NCI-H69 (cell line): ENCODE measurements around the gene DRG2.
A peak's percentile ranks its signal among the peaks of the same experiment; 100 is the strongest.

Source experiments
- DNase-seq: peaks from one replicate; lab custom pipeline; 2025; lab: John Stamatoyannopoulos, UW

Gene DRG2

GRCh38 chr17:18116078-18116477 is 28.3 kb downstream of the DRG2 start:
- DNase-seq: no peak

- no peak for DNase-seq
Observed at GRCh38 chr17:18117533-18117932, 29.8 kb downstream of the DRG2 start.

DNA sequence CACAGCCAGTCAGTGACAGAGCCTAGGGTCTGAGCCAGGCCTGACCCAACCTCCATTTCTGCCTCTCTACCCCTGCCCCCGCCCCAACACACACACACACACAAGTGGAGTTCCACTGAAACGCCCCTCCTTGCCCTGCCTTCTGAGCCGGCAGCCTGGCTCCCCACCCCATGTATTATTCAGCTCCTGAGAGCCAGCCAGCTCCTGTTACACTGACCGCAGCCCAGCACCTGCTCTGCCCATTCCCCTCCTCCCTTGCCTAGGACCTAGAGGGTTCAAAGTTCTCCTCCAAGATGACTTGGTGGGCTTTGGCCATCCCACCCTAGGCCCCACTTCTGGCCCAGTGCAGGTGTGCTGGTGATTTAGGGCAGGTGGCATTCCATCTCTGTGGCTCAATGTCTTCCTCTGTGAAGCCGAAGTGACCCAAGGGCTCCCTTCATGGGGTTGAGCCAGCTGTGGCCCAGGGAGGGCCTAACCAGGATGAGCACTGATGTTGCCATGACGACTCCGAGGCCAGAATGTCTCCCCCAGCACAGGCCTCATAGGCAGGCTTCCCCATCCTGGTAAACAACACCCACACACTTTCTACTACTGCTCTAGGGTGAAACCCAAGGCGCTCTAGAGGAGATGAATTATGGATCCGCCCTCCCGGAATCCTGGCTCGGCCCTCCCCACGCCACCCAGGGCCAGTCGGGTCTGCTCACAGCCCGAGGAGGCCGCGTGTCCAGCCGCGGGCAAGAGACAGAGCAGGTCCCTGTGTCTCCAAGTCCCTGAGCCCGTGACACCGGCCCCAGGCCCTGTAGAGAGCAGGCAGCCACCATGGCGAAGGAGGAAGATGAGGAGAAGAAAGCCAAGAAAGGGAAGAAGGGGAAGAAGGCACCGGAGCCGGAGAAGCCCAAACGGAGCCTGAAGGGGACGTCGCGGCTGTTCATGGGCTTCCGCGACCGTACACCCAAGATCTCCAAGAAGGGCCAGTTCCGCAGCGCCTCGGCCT is 30.5 kb downstream of the DRG2 start:
- no peak for DNase-seq

DNA sequence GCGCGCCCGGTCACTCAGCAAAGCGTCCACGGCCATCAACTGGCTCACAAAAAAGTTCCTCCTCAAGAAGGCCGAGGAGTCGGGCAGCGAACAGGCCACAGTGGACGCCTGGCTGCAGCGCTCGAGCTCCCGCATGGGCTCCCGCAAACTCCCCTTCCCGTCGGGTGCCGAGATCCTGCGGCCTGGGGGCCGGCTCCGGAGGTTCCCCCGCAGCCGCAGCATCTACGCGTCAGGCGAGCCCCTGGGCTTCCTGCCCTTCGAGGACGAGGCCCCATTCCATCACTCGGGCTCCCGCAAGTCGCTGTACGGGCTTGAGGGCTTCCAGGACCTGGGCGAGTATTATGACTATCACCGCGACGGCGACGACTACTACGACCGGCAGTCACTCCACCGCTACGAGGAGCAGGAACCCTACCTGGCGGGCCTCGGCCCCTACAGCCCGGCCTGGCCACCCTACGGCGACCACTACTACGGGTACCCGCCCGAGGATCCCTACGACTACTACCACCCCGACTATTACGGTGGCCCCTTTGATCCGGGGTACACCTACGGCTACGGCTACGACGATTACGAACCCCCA is 31.5 kb downstream of the DRG2 start:
- DNase-seq: no peak

- DNase-seq: no peak
Observed at GRCh38 chr17:18119938-18120337, 32.2 kb downstream of the DRG2 start.

- no peak for DNase-seq
Observed at GRCh38 chr17:18120461-18121017, 32.8 kb downstream of the DRG2 start.

DNA sequence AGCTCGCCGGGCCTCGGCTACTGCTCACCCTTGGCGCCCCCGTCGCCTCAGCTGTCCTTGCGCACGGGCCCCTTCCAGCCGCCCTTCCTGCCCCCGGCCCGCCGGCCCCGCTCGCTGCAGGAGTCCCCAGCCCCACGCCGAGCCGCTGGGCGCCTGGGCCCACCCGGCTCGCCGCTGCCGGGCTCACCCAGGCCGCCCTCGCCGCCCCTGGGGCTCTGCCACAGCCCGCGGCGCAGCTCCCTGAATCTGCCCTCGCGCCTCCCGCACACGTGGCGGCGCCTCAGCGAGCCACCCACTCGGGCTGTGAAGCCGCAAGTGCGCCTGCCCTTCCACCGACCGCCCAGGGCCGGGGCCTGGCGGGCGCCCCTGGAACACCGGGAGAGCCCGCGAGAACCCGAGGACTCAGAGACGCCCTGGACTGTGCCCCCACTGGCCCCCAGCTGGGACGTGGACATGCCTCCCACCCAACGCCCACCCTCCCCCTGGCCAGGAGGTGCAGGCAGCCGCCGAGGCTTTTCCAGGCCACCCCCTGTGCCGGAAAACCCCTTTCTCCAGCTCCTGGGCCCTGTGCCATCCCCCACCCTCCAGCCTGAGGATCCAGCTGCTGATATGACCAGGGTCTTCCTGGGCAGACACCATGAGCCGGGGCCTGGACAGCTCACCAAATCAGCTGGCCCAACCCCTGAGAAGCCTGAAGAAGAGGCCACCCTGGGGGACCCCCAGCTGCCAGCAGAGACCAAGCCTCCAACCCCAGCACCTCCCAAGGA is 33.6 kb downstream of the DRG2 start:
- no peak for DNase-seq

- DNase-seq: no peak
Observed at GRCh38 chr17:18122990-18123753, 35.4 kb downstream of the DRG2 start.

DNA sequence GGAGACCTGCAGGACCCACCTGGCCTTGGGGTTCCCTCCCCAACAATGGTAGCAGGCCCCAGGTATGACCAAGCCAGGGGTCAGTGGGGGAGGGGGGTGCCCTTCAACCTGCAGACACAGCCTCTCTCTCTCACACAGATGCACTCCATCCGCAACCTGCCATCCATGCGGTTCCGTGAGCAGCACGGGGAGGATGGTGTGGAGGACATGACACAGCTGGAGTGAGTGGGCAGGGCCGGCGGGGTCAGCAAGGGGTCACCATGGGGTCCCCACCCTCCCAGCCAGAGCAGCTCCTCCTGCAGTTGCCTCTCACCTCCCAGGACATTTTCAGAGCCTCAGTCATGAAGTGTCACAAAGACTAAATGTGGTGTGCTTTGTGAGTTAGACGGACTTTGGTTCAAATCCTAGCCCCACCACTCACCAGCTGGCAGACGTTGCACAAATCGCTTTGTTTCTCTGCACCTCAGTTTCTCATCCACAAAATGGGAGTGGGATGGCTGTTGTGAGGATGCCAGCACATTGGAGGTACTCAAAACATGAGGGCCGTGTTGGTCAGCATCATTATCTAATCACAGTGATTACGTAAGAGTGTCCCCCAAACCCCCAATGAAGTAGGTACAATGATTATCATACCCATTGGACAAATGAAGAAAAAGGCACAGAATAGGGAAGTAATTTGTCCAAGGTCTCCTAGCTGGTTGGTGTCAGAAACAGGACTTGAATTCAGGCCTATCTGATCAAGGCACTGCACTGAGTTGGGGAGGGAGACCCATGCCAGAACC is 36.8 kb downstream of the DRG2 start:
- no peak for DNase-seq

DNA sequence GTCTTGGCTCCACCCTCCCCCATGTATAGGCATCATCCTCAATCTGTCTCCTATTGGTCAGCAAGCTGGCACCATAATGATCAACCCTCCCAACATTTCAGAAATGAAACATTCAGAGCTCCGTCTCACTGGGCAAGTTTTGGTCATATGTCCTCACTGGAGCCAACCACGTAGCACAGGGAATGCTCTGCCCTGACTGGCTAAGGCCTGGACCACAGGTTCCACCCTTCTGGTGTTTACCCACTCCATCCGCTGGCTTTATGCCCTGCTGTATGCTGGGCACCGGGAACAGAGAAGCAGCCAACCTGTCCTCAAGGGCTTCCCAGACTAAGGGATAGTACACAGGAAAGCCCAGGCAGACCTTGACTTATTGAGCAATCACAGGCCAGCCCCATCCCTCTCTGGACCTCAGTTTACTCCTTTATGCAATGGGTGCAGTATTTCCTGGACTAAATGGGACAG is 41.3 kb downstream of the DRG2 start:
- DNase-seq: peak; percentile 65

- no peak for DNase-seq
Observed at GRCh38 chr17:18132711-18133110, 45.0 kb downstream of the DRG2 start.

DNA sequence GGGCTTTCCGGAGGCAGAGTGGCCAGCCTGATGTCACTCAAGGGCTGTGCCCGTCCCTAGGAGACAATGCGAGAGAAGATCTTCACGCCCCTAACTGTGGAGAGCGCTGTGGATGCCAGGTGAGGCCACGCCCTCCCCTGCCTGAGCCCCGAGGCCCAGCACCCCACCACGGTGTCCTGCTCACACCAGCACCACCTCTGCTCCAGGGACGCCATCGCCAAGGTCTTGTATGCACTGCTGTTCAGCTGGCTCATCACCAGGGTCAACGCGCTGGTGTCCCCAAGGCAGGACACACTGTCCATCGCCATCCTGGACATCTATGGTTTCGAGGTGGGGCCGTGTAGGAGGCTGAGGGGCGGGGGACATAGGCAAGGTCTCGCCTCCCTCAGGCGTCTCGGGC is 48.6 kb downstream of the DRG2 start:
- DNase-seq: no peak

- no peak for DNase-seq
Observed at GRCh38 chr17:18138065-18138749, 50.5 kb downstream of the DRG2 start.

DNA sequence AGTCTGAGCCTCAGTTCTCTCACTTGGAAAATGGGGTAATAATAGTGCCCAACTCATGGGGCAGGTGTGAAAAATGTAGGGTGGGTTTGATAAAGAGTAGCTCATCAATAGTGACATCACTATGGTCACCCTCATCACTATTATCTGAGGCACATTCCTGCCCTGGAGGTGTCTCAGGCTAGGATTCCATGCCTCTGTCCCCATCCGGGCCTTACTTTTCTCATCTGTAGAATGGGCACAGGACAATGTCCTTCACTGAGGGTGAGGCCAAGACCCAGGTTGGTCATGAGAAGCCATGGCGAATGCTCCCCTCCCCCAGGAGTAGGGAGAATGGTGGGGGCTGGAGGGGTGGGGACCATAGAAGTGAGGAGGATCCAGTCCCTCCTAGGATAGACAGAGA is 51.3 kb downstream of the DRG2 start:
- no peak for DNase-seq

DNA sequence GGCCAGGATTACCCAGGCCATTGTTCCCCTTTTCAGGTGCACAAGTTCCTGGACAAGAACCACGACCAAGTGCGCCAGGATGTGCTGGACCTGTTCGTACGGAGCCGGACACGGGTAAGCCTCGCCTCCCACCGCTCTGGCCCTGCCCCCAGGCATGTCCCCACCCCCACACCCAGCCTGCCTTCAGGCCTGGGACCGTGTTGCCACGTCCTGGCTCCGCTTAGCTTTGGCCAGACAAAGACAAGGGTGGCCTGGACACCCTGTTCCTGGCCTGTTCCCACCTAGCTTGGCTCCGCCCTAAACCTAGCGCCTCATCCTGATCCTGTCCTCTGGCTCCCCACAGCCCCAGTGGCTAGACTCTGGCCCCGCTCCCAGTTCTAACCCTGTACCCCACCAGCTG is 51.8 kb downstream of the DRG2 start:
- no peak for DNase-seq

GRCh38 chr17:18139949-18140348 is 52.2 kb downstream of the DRG2 start:
- no peak for DNase-seq

DNA sequence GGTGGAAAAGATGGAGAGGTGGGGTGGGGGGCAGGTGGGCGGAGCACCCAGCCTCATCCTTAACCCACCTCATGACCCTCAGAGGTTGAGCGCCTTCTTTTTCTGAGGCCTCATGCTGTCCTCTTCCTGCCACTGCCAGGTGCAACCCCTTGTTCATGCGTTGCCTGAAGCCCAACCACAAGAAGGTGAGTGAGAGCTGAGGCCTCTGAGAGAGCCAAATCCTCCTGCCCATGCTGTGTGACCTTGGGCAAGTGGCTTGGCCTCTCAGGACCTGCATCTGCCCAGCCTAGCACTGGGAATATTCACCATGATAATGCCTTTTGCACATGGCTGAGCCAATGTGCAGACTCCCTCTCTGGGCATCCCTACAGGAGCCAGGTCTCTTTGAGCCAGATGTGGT is 52.9 kb downstream of the DRG2 start:
- no peak for DNase-seq

- peak; percentile 42 for DNase-seq
Observed at GRCh38 chr17:18141210-18141803, 53.6 kb downstream of the DRG2 start.

DNA sequence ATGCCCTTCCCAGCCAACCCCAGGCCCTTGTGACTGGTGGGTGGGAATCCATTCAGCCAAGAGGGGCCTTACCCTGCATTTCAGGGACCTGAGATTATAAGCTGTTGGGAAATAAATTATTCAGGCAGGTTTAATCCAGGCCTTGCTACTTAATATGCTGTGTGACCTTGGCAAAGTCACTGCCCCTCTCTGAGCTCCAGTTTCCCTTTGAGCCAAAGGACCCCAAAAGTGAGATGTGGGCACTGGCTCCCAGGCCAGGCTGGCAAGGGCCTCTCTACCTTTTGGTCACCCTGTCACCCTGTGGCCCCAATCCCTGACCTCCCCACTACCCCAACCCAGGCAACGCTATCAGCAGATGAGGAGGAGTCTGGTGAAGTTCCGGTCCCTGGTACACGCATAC is 54.7 kb downstream of the DRG2 start:
- no peak for DNase-seq
